HepG2 (cell line): ENCODE results near the gene NUDT14. TPM values are rescaled to one million over a fixed set of nuclear protein-coding genes. Genes with fewer than 3 reads are reported as not detected.

Experiments
- ATAC-seq: fragments of 200-7000 bp; cut with Tn5 transposase; 3 replicates; pipeline ENCODE4 v1.9.1; 2020; ENCODE audit warnings: mild to moderate bottlenecking, moderate library complexity
- BruUV-seq: library from RNA; stranded (reverse); fragments of 400-500 nt; replicated peaks from 2 replicates; lab custom pipeline; 2021; lab: Mats Ljungman, UMichigan
- CTCF ChIA-PET: fragments of 300-600 bp; formaldehyde crosslinking; extraction: SDS; loops from one replicate; lab custom pipeline; 2021; ENCODE audit warnings: low total read pairs, inconsistent platforms, low intra/inter-chr PET ratio; lab: Yijun Ruan, JAX
- POLR2A ChIA-PET: fragments of 350-600 bp; sonication (Branson Sonifier 250); formaldehyde crosslinking; loops from one replicate; lab custom pipeline; 2020; ENCODE audit warnings: antibody characterized with exemption, inconsistent platforms; lab: Yijun Ruan, JAX
- DNase-seq: peaks from one replicate; pipeline ENCODE4 v3.0.0-alpha.2; 2015; ENCODE audit warnings: low spot score
- FAIRE-seq: peaks from 3 replicates; lab custom pipeline; 2011; peaks lifted over from hg19 to GRCh38; lab: Jason Lieb, UNC
- H2AFZ ChIP-seq: one replicate; pipeline ENCODE4 v1.6.1; 2011; ENCODE audit warnings: low read length, inconsistent platforms
- H3K27ac ChIP-seq: fragments of 300-600 bp; 3 replicates; pipeline ENCODE4 v1.8.0; 2011; ENCODE audit warnings: mixed run types, mild to moderate bottlenecking, mixed read lengths, low read length, inconsistent platforms; ENCODE audit not compliant: insufficient read depth; ENCODE audit errors: extremely low read length
- H3K27me3 ChIP-seq, 2 experiments: fragments of 200-600 bp in 1 of 2; 2 replicates in 1 of 2; 3 replicates in 1 of 2; pipeline versions ENCODE4 v1.6.0 to v1.8.0; 2011; ENCODE audit warnings: low read length in 2 of 2, mild to moderate bottlenecking in 2 of 2, moderate library complexity in 2 of 2, inconsistent platforms in 1 of 2; ENCODE audit not compliant: insufficient read depth in 2 of 2, control insufficient read depth in 1 of 2
- H3K36me3 ChIP-seq, 2 experiments: fragments of 200-600 bp in 1 of 2; replicated peaks in 1 of 2; 2 replicates in 1 of 2; 3 replicates in 1 of 2; pipeline versions ENCODE4 v1.5.1 to v1.8.0; 2011; ENCODE audit warnings: low read length in 2 of 2, inconsistent platforms in 1 of 2; ENCODE audit not compliant: insufficient read depth in 2 of 2, control insufficient read depth in 1 of 2
- H3K4me1 ChIP-seq: 2 replicates; pipeline ENCODE4 v1.5.1; 2012; ENCODE audit warnings: low read length, inconsistent platforms; ENCODE audit not compliant: insufficient read depth
- H3K4me2 ChIP-seq: 2 replicates; pipeline ENCODE4 v1.6.0; 2011; ENCODE audit warnings: low read depth, low read length, inconsistent platforms
- H3K4me3 ChIP-seq, 3 experiments: fragments of 200-600 bp in 1 of 3; sonication (generic), shearing (Covaris generic) in 1 of 3; replicated peaks in 1 of 3; 2 replicates each; pipeline ENCODE4 v1.5.1; 2011 to 2016; ENCODE audit warnings: low read length in 3 of 3, inconsistent platforms in 2 of 3, low read depth in 2 of 3, mild to moderate bottlenecking in 2 of 3, control low read depth in 1 of 3, mixed read lengths in 1 of 3; ENCODE audit not compliant: insufficient read depth in 1 of 3
- H3K79me2 ChIP-seq: one replicate; pipeline ENCODE4 v1.6.1; 2011; ENCODE audit warnings: low read length, inconsistent platforms; ENCODE audit not compliant: insufficient read depth
- H3K9ac ChIP-seq: 2 replicates; pipeline ENCODE4 v1.6.0; 2011; ENCODE audit warnings: mild to moderate bottlenecking, low read depth, low read length, inconsistent platforms; ENCODE audit not compliant: insufficient read depth
- H3K9me3 ChIP-seq: 2 replicates; pipeline ENCODE4 v1.5.1; 2012; ENCODE audit warnings: mild to moderate bottlenecking, low read length
- H4K20me1 ChIP-seq: 2 replicates; pipeline ENCODE4 v1.6.0; 2011; ENCODE audit warnings: inconsistent platforms, mild to moderate bottlenecking, low read length, moderate library complexity; ENCODE audit not compliant: insufficient read depth
- CTCF ChIP-seq: sonication (generic); formaldehyde crosslinking; IDR thresholded peaks from 2 replicates; pipeline ENCODE4 v1.5.0; 2020; ENCODE audit warnings: mild to moderate bottlenecking, missing genetic modification reagents, moderate library complexity
- E2F1 ChIP-seq: sonication (generic); formaldehyde crosslinking; IDR thresholded peaks from 2 replicates; pipeline ENCODE4 v1.5.0; 2020; ENCODE audit warnings: missing genetic modification reagents
- KDM5A ChIP-seq: fragments of 200-600 bp; sonication (generic); IDR thresholded peaks from 2 replicates; pipeline ENCODE4 v1.7.0; 2018; ENCODE audit warnings: antibody characterized with exemption, mild to moderate bottlenecking, low read length, borderline replicate concordance
- STAG1 ChIP-seq: sonication (generic); formaldehyde crosslinking; IDR thresholded peaks from 2 replicates; pipeline ENCODE4 v1.4.0; 2020; ENCODE audit warnings: missing genetic modification reagents
- WGBS: methylation state at CpG from one replicate; pipeline ENCODE4 v1.1.6; 2017; ENCODE audit warnings: low lambda C conversion rate; 5-methylcytosine and 5-hydroxymethylcytosine counted together
- in situ Hi-C: cut with HindIII; loops from 2 replicates; pipeline ENCODE4 v1.10.0; 2017; ENCODE audit warnings: low pct_unique_long_range_greater_than_20kb; ENCODE audit not compliant: extremely low pct_ligation_motif_present
- intact Hi-C: fragments of 100-400 bp; cut with micrococcal nuclease; formaldehyde crosslinking; loops from one replicate; pipeline ENCODE4 v1.10.0; 2022; ENCODE audit not compliant: unreplicated experiment
- polyA plus RNA-seq, 8 experiments: library from polyadenylated mRNA; depleted of rRNA in 3 of 8; stranded (reverse) in 7 of 8; unstranded in 1 of 8; fragments of >200 nt; fragmentation: Illumina TruSeq in 4 of 8; extraction: Trizol in 4 of 8; gene quantifications; 2 replicates each; pipeline versions ENCODE4 v1.2.1 to v1.2.3, GENCODE V29; 2011 to 2016; ENCODE audit warnings: low read depth in 4 of 8, missing spikeins in 1 of 8, mixed read lengths in 1 of 8; ENCODE audit not compliant: insufficient read depth in 1 of 8
- total RNA-seq, 5 experiments: library from RNA; depleted of rRNA; stranded (reverse); fragments of >200 nt; fragmentation: Illumina TruSeq; extraction: Trizol; gene quantifications; 2 replicates each; pipeline ENCODE4 v1.2.3, GENCODE V29; 2016; ENCODE audit warnings: low read depth in 1 of 5

Gene NUDT14
- total and polyA plus RNA-seq, 2 of the 13 experiments (the other 11 are each of a cell fraction or from before 2014, with no cell fraction given): 5.8 to 6.1 TPM

- no peak for TF ChIP-seq CTCF (CRISPR knock-in tag)
Measured at GRCh38 chr14:105200641-105201040, 19.5 kb upstream of the NUDT14 start (continued).

GRCh38 chr14:105200074-105200473, 19.0 kb upstream of the NUDT14 start:
- Histone ChIP-seq H2AFZ (no peak overlapping the region), H3K4me1 (peaks cover 54% of the 10 kb centered on the region), H3K36me3 (no peaks in the 10 kb centered on the region), H3K9ac (no peak overlapping the region), H3K27ac (no peak overlapping the region), H3K79me2 (no peaks in the 10 kb centered on the region), H3K4me3 (no peak overlapping the region), H3K4me2 (no peak overlapping the region), H4K20me1 (no peaks in the 10 kb centered on the region), H3K27me3 (peaks cover 15 to 72% of the 10 kb centered on the region in 2 experiments)
- intact Hi-C loops (no loop called here), in situ Hi-C loops (loop anchor here (5.0 kb wide), 1 partner anchor 82 kb away; no protein-coding TSS in a partner anchor)
- ChIA-PET POLR2A (no interaction called here), CTCF (no interaction called here)
- WGBS: 0% methylated on average over 3 of the region's 10 CpGs
- ATAC-seq (no peak), FAIRE-seq (no peak), DNase-seq (no peak)
- BruUV-seq: no TSS peak
- peak; percentile 39 for TF ChIP-seq CTCF (CRISPR knock-in tag)
- TF ChIP-seq KDM5A: no peak
- TF ChIP-seq STAG1 (CRISPR knock-in tag): peak; percentile 15
- TF ChIP-seq E2F1 (CRISPR knock-in tag): no peak
- TF ChIP-seq, all 625 proteins: peak for 2
- no peaks in the 10 kb centered on the region for H3K9me3 ChIP-seq
